ES-I3 (cell line): Measurements from ENCODE around the gene PRRC2B.
"Not testable (repeated sequence)": the region's sequence is repeated elsewhere in the genome, so short reads cannot be mapped to it uniquely, and the experiment has no call there.

ENCODE experiments used
- H3K36me3 ChIP-seq: 2 replicates; pipeline ENCODE4 v1.6.1; 2013; ENCODE audit warnings: mild to moderate bottlenecking, low read length, control low read depth, moderate library complexity; ENCODE audit not compliant: insufficient read depth
- H3K4me1 ChIP-seq: 2 replicates; pipeline ENCODE4 v1.6.1; 2013; ENCODE audit warnings: mild to moderate bottlenecking, control low read depth, low read length; ENCODE audit not compliant: insufficient read depth
- H3K9ac ChIP-seq: 2 replicates; pipeline ENCODE4 v1.6.1; 2013; ENCODE audit warnings: low read depth, mild to moderate bottlenecking, low read length, moderate library complexity
- H3K9me3 ChIP-seq: 2 replicates; pipeline ENCODE4 v1.6.1; 2013; ENCODE audit warnings: mild to moderate bottlenecking, low read length, moderate library complexity; ENCODE audit not compliant: control insufficient read depth, insufficient read depth

PRRC2B gene

GRCh38 chr9:131495785-131496184 lies 101.9 kb downstream of the PRRC2B start:
- Histone ChIP-seq H3K4me1 (no peaks in the 10 kb centered on the region), H3K36me3 (peaks cover 64% of the 10 kb centered on the region), H3K9me3 (no peaks in the 10 kb centered on the region), H3K9ac (no peak overlapping the region)

GRCh38 chr9:131496844-131497405 lies 103.0 kb downstream of the PRRC2B start:
- Histone ChIP-seq H3K9ac (no peak overlapping the region), H3K9me3 (no peaks in the 10 kb centered on the region), H3K4me1 (no peaks in the 10 kb centered on the region; the same call in 1 of the 2 replicates), H3K36me3 (peaks cover 53% of the 10 kb centered on the region)

GRCh38 chr9:131499254-131499767 lies 105.4 kb downstream of the PRRC2B start:
- Histone ChIP-seq H3K4me1 (no peaks in the 10 kb centered on the region; the same call in 1 of the 2 replicates), H3K9ac (no peak overlapping the region), H3K9me3 (no peaks in the 10 kb centered on the region), H3K36me3 (peaks cover 30% of the 10 kb centered on the region)

GRCh38 chr9:131500377-131500776 lies 106.5 kb downstream of the PRRC2B start:
- Histone ChIP-seq H3K9me3 (no peaks in the 10 kb centered on the region), H3K36me3 (peaks cover 22% of the 10 kb centered on the region), H3K4me1 (no peaks in the 10 kb centered on the region; the same call in 1 of the 2 replicates), H3K9ac (no peak overlapping the region)

GRCh38 chr9:131500939-131501541 lies 107.2 kb downstream of the PRRC2B start:
- H3K36me3 ChIP-seq, result peaks cover 17% of the 10 kb centered on the region
- no peaks in the 10 kb centered on the region for H3K9me3 ChIP-seq
- no peak overlapping the region for H3K9ac ChIP-seq
- no peaks in the 10 kb centered on the region; the same call in 1 of the 2 replicates for H3K4me1 ChIP-seq

- Histone ChIP-seq H3K4me1 (no peaks in the 10 kb centered on the region; the same call in 1 of the 2 replicates), H3K9ac (peak within 1 kb of the TSS; percentile 71), H3K9me3 (no peaks in the 10 kb centered on the region), H3K36me3 (peaks cover 7% of the 10 kb centered on the region)
These were observed 109.1 kb downstream of the PRRC2B start, which contains the start of gene POMT1 for GRCh38 chr9:131502781-131503625. Gene POMT1 (plus strand): TSS chr9:131502918. CDS start chr9:131504219, 1,301 bp downstream.

GRCh38 chr9:131503626-131504465 lies 110.0 kb downstream of the PRRC2B start:
- H3K9me3 ChIP-seq, result no peaks in the 10 kb centered on the region
- H3K9ac ChIP-seq, result peak overlapping the region; percentile 71
- no peaks in the 10 kb centered on the region; the same call in 1 of the 2 replicates for H3K4me1 ChIP-seq
- H3K36me3 ChIP-seq, result no peaks in the 10 kb centered on the region

- peaks cover 4% of the 10 kb centered on the region; the same call in 1 of the 2 replicates for H3K36me3 ChIP-seq
- no peak overlapping the region for H3K9ac ChIP-seq
- no peaks in the 10 kb centered on the region for H3K9me3 ChIP-seq
- H3K4me1 ChIP-seq, result no peaks in the 10 kb centered on the region; the same call in 1 of the 2 replicates
These were observed 111.1 kb downstream of the PRRC2B start for GRCh38 chr9:131505012-131505411.

GRCh38 chr9:131511416-131511815 lies 117.5 kb downstream of the PRRC2B start:
- H3K4me1 ChIP-seq, result no peaks in the 10 kb centered on the region
- peaks cover 25% of the 10 kb centered on the region for H3K36me3 ChIP-seq
- no peak overlapping the region for H3K9ac ChIP-seq
- no peaks in the 10 kb centered on the region for H3K9me3 ChIP-seq

- H3K9me3 ChIP-seq, result no peaks in the 10 kb centered on the region
- no peaks in the 10 kb centered on the region for H3K4me1 ChIP-seq
- no peak overlapping the region for H3K9ac ChIP-seq
- H3K36me3 ChIP-seq, result peaks cover 27% of the 10 kb centered on the region
These were observed 118.0 kb downstream of the PRRC2B start for GRCh38 chr9:131511880-131512279.

- Histone ChIP-seq H3K4me1 (no peaks in the 10 kb centered on the region), H3K9ac (no peak overlapping the region), H3K9me3 (no peaks in the 10 kb centered on the region), H3K36me3 (peaks cover 27% of the 10 kb centered on the region)
These were observed 119.3 kb downstream of the PRRC2B start for GRCh38 chr9:131513177-131513576.

- not testable (repeated sequence) for H3K4me1 ChIP-seq, H3K9ac ChIP-seq, H3K9me3 ChIP-seq
- H3K36me3 ChIP-seq, result peaks cover 30% of the 10 kb centered on the region
These were observed 121.7 kb downstream of the PRRC2B start for GRCh38 chr9:131515559-131516031.

- Histone ChIP-seq H3K36me3 (peaks cover 30% of the 10 kb centered on the region), H3K9ac (no peak overlapping the region), H3K9me3 (no peaks in the 10 kb centered on the region), H3K4me1 (no peaks in the 10 kb centered on the region)
These were observed 122.2 kb downstream of the PRRC2B start for GRCh38 chr9:131516100-131516499.
